HepG2 (cell line): ENCODE results near the gene RHOT1.

ENCODE experiments used
- ATF3 ChIP-seq: sonication (generic); formaldehyde crosslinking; IDR thresholded peaks from 2 replicates; pipeline ENCODE4 v1.4.0; 2020; ENCODE audit warnings: missing genetic modification reagents
- BCL3 ChIP-seq: sonication (generic); formaldehyde crosslinking; IDR thresholded peaks from 2 replicates; pipeline ENCODE4 v1.5.1; 2020; ENCODE audit warnings: mild to moderate bottlenecking, missing genetic modification reagents, moderate library complexity
- CREB3 ChIP-seq: sonication (generic); formaldehyde crosslinking; IDR thresholded peaks from 2 replicates; pipeline ENCODE4 v1.5.0; 2020; ENCODE audit warnings: missing genetic modification reagents
- EP300 ChIP-seq, 3 experiments: sonication (generic) in 1 of 3; formaldehyde crosslinking in 1 of 3; IDR thresholded peaks; 2 replicates each; pipeline versions ENCODE4 v1.5.1 to v1.6.1; 2011 to 2020; ENCODE audit warnings: low read depth in 2 of 3, low read length in 2 of 3, borderline replicate concordance in 1 of 3, improper control_type of control experiment in 1 of 3, mild to moderate bottlenecking in 1 of 3, missing genetic modification reagents in 1 of 3, moderate library complexity in 1 of 3
- MAX ChIP-seq: IDR thresholded peaks from 2 replicates; pipeline ENCODE4 v1.6.1; 2012; ENCODE audit warnings: inconsistent platforms
- NBN ChIP-seq: fragments of 450-650 bp; conservative IDR thresholded peaks from 2 replicates; pipeline ENCODE4 v1.6.1; 2017
- NCOA2 ChIP-seq: sonication (generic); formaldehyde crosslinking; IDR thresholded peaks from 2 replicates; pipeline ENCODE4 v1.8.0; 2022; ENCODE audit warnings: inconsistent platforms
- RAD21 ChIP-seq: fragments of 450-650 bp; formaldehyde crosslinking; IDR thresholded peaks from 2 replicates; pipeline ENCODE4 v1.5.0; 2020; ENCODE audit warnings: mild to moderate bottlenecking
- RFX5 ChIP-seq: IDR thresholded peaks from 2 replicates; pipeline ENCODE4 v1.6.1; 2011; ENCODE audit warnings: low read depth, low read length, improper control_type of control experiment
- ZBTB7A ChIP-seq: sonication (generic); formaldehyde crosslinking; IDR thresholded peaks from 2 replicates; pipeline ENCODE4 v1.8.0; 2022; ENCODE audit warnings: mild to moderate bottlenecking, missing genetic modification reagents
- ZFP41 ChIP-seq: sonication (generic); formaldehyde crosslinking; IDR thresholded peaks from 2 replicates; pipeline ENCODE4 v1.4.0; 2020; ENCODE audit warnings: mild to moderate bottlenecking, missing genetic modification reagents, borderline replicate concordance
- ZNF3 ChIP-seq: IDR thresholded peaks from 2 replicates; pipeline ENCODE4 v1.7.0; 2017; ENCODE audit warnings: inconsistent platforms
- ZNF704 ChIP-seq: sonication (generic); formaldehyde crosslinking; IDR thresholded peaks from 2 replicates; pipeline ENCODE4 v1.8.1; 2023; ENCODE audit warnings: mild to moderate bottlenecking, inconsistent platforms, moderate library complexity, missing genetic modification reagents, borderline replicate concordance

- TF ChIP-seq RFX5 (no peak), BCL3 (no peak), NCOA2 (no peak), MAX (no peak), EP300 (IDR thresholded peaks at IDR 0.05; ENCODE audit: low read depth in 2 of 2, low read length in 2 of 2) (no peak), EP300 (CRISPR knock-in tag; IDR thresholded peaks at IDR 0.05; ENCODE audit: borderline replicate concordance) (no peak), ZNF704 (CRISPR knock-in tag) (no peak), RAD21 (CRISPR knock-in tag) (no peak), NBN (no peak), ATF3 (CRISPR knock-in tag) (no peak), ZBTB7A (CRISPR knock-in tag) (no peak), CREB3 (no peak), ZFP41 (CRISPR knock-in tag) (no peak), ZNF3 (no peak)
These were observed 40.1 kb upstream of the RHOT1 start for GRCh38 chr17:32102172-32102571.
